Ovary (tissue), 3 donors: ENCODE results near the gene CEP41.

ENCODE experiments used
- EP300 ChIP-seq: sonication (generic); formaldehyde crosslinking; IDR thresholded peaks from one replicate; pipeline ENCODE4 v1.6.1; 2017; ENCODE audit warnings: antibody characterized with exemption
- POLR2A ChIP-seq: fragments of 450-650 bp; IDR thresholded peaks from one replicate; pipeline ENCODE4 v1.6.1; 2017; ENCODE audit warnings: antibody characterized with exemption, mild to moderate bottlenecking, moderate library complexity
- TF ChIP-seq, protein P1 (sequence below), 3 donors: fragments of 450-650 bp in 2 of 3; fragments of 200-600 bp in 1 of 3; IDR thresholded peaks; one replicate each; pipeline versions ENCODE4 v1.5.1 to v1.8.0; 2016 to 2022; ENCODE audit warnings: antibody characterized with exemption in 3 of 3, mild to moderate bottlenecking in 1 of 3
- donor health status: DM: no; HTN: no; CAD: no.

DNA sequence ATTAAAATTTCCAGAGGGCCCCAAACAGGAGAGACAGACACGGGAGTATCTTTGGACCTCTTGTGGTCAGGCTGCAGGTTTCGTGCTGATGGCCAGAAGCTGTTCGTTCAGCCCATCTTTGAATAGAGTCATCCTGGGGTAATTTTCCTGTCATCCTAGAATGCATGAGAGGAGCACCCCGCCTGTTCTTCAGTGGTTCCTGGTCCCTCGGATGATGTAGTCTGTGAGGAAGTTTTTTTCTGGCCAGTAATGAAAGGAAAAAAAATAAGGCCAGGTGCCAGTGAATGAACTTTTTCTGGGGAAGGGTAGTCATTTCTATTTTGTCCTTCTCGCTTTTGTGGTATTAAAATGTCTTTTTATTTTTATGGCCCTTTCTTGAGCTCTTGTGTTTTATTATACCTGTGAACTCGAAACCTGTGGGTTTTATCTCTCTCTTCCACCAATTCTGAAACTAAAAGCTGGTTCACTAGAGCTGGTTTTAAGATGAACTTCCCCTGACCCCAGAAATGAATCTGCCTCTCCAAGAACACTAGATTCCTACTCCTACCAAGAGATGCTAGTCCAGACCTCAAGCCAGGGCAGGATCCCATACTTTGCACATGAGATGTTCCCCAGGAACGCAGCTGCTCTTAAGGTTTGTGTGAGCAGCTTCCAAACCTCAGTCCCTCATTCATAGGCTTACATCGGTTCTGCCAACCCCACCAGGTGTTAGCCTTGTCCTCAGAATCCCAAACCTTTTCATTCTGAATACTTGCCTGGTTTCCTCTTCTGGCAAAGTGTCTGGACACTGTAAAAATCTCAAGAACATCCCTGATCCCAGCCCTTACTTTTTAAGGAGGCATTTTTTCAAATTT is 35.7 kb upstream of the CEP41 start:
- TF ChIP-seq, protein P1, sequence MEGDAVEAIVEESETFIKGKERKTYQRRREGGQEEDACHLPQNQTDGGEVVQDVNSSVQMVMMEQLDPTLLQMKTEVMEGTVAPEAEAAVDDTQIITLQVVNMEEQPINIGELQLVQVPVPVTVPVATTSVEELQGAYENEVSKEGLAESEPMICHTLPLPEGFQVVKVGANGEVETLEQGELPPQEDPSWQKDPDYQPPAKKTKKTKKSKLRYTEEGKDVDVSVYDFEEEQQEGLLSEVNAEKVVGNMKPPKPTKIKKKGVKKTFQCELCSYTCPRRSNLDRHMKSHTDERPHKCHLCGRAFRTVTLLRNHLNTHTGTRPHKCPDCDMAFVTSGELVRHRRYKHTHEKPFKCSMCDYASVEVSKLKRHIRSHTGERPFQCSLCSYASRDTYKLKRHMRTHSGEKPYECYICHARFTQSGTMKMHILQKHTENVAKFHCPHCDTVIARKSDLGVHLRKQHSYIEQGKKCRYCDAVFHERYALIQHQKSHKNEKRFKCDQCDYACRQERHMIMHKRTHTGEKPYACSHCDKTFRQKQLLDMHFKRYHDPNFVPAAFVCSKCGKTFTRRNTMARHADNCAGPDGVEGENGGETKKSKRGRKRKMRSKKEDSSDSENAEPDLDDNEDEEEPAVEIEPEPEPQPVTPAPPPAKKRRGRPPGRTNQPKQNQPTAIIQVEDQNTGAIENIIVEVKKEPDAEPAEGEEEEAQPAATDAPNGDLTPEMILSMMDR (IDR thresholded peaks at IDR 0.05) = no peak
- TF ChIP-seq POLR2A (no peak), EP300 (no peak)
